Upper lobe of left lung (tissue), 6 donors: ENCODE measurements around the gene SNX10. TPM values are rescaled to one million over a fixed set of nuclear protein-coding genes. Genes with fewer than 3 reads are reported as not detected.

Experiments used
- ATAC-seq, 2 donors: fragments of 200-7000 bp; cut with Tn5 transposase; one replicate each; pipeline ENCODE4 v1.9.1; 2022; ENCODE audit warnings: mild to moderate bottlenecking in 2 of 2, moderate library complexity in 2 of 2; ENCODE audit not compliant: low FRiP score in 2 of 2
- DNase-seq, 2 donors: peaks; one replicate each; pipeline ENCODE4 v3.0.0-alpha.2; 2019 to 2020
- H3K27ac ChIP-seq, 4 donors: fragments of 200-600 bp; sonication (generic); one replicate each; pipeline ENCODE4 v1.5.1; 2016 to 2019
- H3K27me3 ChIP-seq, 4 donors: fragments of 200-600 bp; sonication (generic); one replicate each; pipeline ENCODE4 v1.5.1; 2017 to 2019
- H3K36me3 ChIP-seq, 4 donors: fragments of 200-600 bp; sonication (generic); one replicate each; pipeline ENCODE4 v1.5.1; 2016 to 2019
- H3K4me1 ChIP-seq, 4 donors: fragments of 200-600 bp; sonication (generic); one replicate each; pipeline ENCODE4 v1.5.1; 2018 to 2019
- H3K4me3 ChIP-seq, 4 donors: fragments of 200-600 bp; sonication (generic); one replicate each; pipeline ENCODE4 v1.5.1; 2017 to 2019; ENCODE audit warnings: mild to moderate bottlenecking in 2 of 4, moderate library complexity in 1 of 4
- H3K9me3 ChIP-seq, 4 donors: fragments of 200-600 bp; sonication (generic); one replicate each; pipeline ENCODE4 v1.5.1; 2018 to 2019
- EP300 ChIP-seq, 4 donors: sonication (generic); formaldehyde crosslinking; IDR thresholded peaks; one replicate each; pipeline ENCODE4 v1.5.1; 2017; ENCODE audit warnings: antibody characterized with exemption in 4 of 4, control low read depth in 2 of 4
- POLR2A ChIP-seq, 4 donors: fragments of 450-650 bp; IDR thresholded peaks; one replicate each; pipeline ENCODE4 v1.5.1; 2016 to 2017; ENCODE audit warnings: antibody characterized with exemption in 4 of 4, mild to moderate bottlenecking in 2 of 4
- POLR2AphosphoS5 ChIP-seq, 2 donors: sonication (generic); formaldehyde crosslinking; IDR thresholded peaks; one replicate each; pipeline ENCODE4 v1.5.1; 2017; ENCODE audit warnings: antibody characterized with exemption in 2 of 2
- WGBS, 2 donors: methylation state at CpG; one replicate each; pipeline ENCODE4 v1.1.5; 2017 to 2018; 5-methylcytosine and 5-hydroxymethylcytosine counted together
- total RNA-seq, 6 donors: library from RNA; depleted of rRNA in 4 of 6; stranded (reverse); fragments of >200 nt in 4 of 6; gene quantifications; one replicate each; pipeline versions ENCODE4 v1.1.0 to v1.2.1, GENCODE V29; 2016 to 2021
- TF ChIP-seq, protein P1 (sequence below), 6 experiments: fragments of 450-650 bp in 4 of 6; fragments of 200-600 bp in 2 of 6; sonication (generic) in 2 of 6; IDR thresholded peaks; one replicate each; pipeline ENCODE4 v1.5.1; 2016 to 2019; ENCODE audit warnings: antibody characterized with exemption in 6 of 6
- donor health status: DM: no; HTN: no; CAD: no; lungs with moderate emphysema.
- donor health status: DM: no; HTN: yes; CAD: no; lungs with severe emphysema.

The SNX10 gene
- total RNA-seq, 6 donors from 2014 or later = 24.1 to 78.6 (median 36.4) TPM

DNA sequence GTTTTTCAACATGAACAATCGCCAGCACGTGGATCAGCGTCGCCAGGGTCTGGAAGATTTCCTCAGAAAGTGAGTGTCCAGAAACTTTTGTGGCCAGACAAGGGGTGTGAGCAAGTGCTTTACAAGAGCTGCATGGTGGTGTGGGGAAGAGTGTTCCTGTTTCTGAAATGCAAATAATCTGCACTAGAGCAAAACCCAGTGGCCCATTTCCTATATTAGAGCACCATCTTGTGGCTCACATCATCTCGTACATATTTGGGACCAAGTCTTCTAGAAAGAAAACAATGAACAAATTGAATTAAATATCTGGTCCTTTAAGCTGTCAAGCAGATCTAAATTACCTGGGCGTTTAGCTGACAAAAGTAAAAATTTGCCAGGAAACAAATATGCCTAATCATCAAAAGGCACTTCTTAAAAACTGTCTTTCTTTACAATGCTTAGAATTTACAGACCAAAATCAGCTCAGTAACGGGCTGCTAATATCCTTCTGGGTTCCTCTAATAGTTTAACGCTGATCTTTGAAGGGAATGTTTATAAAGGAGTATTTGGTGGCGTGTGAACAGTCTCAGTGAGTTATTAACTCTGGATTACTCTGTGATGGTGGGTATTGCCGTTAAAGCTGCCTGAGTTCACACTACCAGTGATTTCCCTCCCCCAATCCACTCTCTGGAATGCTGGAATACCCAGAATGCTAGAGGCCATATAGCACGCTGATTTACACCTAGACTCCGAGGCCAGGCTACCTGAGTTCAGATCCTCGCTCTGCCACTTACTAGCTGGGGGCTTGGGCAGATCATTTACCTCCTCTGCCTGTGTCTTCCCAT is 73.6 kb downstream of the SNX10 start:
- no peaks in the 10 kb centered on the region for H3K36me3 ChIP-seq
- WGBS, 2 donors = 37 to 42% methylated on average over 13 of the region's 13 CpGs
- TF ChIP-seq, protein P1, sequence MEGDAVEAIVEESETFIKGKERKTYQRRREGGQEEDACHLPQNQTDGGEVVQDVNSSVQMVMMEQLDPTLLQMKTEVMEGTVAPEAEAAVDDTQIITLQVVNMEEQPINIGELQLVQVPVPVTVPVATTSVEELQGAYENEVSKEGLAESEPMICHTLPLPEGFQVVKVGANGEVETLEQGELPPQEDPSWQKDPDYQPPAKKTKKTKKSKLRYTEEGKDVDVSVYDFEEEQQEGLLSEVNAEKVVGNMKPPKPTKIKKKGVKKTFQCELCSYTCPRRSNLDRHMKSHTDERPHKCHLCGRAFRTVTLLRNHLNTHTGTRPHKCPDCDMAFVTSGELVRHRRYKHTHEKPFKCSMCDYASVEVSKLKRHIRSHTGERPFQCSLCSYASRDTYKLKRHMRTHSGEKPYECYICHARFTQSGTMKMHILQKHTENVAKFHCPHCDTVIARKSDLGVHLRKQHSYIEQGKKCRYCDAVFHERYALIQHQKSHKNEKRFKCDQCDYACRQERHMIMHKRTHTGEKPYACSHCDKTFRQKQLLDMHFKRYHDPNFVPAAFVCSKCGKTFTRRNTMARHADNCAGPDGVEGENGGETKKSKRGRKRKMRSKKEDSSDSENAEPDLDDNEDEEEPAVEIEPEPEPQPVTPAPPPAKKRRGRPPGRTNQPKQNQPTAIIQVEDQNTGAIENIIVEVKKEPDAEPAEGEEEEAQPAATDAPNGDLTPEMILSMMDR (IDR thresholded peaks at IDR 0.05) = peak; percentile 52 to 88 (median 74)
- TF ChIP-seq POLR2AphosphoS5 (IDR thresholded peaks at IDR 0.05) (no peak), EP300 (IDR thresholded peaks at IDR 0.05) (no peak), POLR2A (IDR thresholded peaks at IDR 0.05) (peak in 1 of 4 donors; percentile 15)
- ATAC-seq = peak; percentile 87 to 90
- H3K9me3 ChIP-seq = no peaks in the 10 kb centered on the region
- no peaks in the 10 kb centered on the region for H3K27me3 ChIP-seq
- peaks cover 4 to 29% (median 8%) of the 10 kb centered on the region in 4 donors for H3K4me1 ChIP-seq
- peak overlapping the region in 2 of 4 donors; percentile 28 to 61 for H3K27ac ChIP-seq
- H3K4me3 ChIP-seq = no peak overlapping the region
- DNase-seq = peak in 1 of 2 donors; percentile 62

DNA sequence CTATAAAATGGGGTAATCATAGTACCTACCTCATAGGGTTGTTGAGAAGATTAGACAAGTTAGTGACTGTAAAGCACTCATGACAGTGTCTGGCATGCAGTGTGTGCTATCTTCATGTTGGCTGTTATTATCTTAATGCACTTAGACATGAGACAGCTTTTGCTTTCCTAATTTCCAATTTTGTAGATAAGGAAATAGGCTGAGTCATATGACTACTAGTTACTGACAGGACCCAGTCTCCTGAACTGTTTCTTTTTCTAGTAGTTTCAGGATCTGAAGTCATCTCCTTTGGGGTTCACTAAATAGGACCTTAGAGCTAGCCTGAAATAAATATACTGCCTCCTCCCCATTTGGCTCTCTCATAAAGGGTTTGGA is 74.2 kb downstream of the SNX10 start:
- no peak overlapping the region for H3K4me3 ChIP-seq
- TF ChIP-seq EP300 (IDR thresholded peaks at IDR 0.05) (no peak), POLR2A (IDR thresholded peaks at IDR 0.05) (no peak), POLR2AphosphoS5 (IDR thresholded peaks at IDR 0.05) (no peak)
- TF ChIP-seq, protein P1 (IDR thresholded peaks at IDR 0.05) = no peak
- no peak for ATAC-seq
- H3K9me3 ChIP-seq = no peaks in the 10 kb centered on the region
- DNase-seq = no peak
- H3K27me3 ChIP-seq = no peaks in the 10 kb centered on the region
- no peaks in the 10 kb centered on the region for H3K36me3 ChIP-seq
- H3K27ac ChIP-seq = peak overlapping the region in 2 of 4 donors; percentile 28 to 61
- peaks cover 4 to 29% (median 10%) of the 10 kb centered on the region in 4 donors for H3K4me1 ChIP-seq

DNA sequence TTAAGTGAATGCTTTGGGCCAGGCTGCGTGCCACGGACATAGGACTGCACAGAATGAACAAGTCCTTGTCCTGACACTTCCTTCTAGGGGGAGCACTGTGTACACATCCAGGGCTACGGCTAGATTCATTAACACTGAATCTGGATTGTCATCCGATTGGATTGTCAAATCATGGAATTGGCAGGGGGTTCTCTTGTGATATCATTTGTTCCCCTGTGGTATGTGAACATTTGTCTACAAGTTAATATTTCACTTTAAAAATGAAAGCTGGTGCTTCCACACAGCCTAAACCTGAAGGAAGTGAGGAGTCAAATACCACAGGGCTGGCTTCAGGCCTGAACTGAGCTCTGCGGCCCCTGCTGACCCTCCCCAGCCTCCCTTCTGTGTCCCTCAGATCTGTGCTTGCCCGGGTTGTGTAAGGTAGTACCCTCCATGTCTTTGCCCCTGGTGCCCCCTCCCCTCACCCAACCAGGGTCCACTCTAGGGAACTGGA is 75.6 kb downstream of the SNX10 start:
- ATAC-seq = no peak
- Histone ChIP-seq H3K9me3 (no peaks in the 10 kb centered on the region), H3K36me3 (no peaks in the 10 kb centered on the region), H3K27me3 (no peaks in the 10 kb centered on the region), H3K4me1 (peaks cover 4 to 29% (median 10%) of the 10 kb centered on the region in 4 donors), H3K4me3 (no peak overlapping the region), H3K27ac (peak overlapping the region in 2 of 4 donors; percentile 32 to 61)
- DNase-seq = no peak
- TF ChIP-seq POLR2A (IDR thresholded peaks at IDR 0.05) (no peak), POLR2AphosphoS5 (IDR thresholded peaks at IDR 0.05) (no peak), EP300 (IDR thresholded peaks at IDR 0.05) (no peak)
- TF ChIP-seq, protein P1 (IDR thresholded peaks at IDR 0.05) = no peak
- 61 to 72% methylated on average over 6 of the region's 6 CpGs for WGBS, 2 donors

DNA sequence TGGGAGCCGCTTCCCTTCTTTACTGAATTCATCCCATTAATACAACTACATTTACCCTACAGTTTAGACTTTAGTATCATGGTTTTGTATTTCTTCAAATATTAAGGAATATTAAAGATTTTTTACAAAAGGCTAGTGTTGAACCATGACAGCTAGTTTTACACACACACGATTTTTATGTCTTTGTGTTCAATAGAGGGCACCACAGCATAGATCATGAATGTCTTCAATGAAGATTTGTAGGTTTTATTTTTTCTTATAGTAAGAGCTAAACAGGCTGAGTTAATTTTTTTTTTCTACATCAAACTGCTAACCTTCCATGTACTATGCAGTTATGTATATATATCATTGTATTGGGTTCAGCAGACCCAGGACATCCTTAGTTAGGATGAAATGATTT is 76.9 kb downstream of the SNX10 start:
- H3K27ac ChIP-seq = no peak overlapping the region
- WGBS, 2 donors = 61 to 84% methylated on average over 2 of the region's 2 CpGs
- peaks cover 4 to 29% (median 10%) of the 10 kb centered on the region in 4 donors for H3K4me1 ChIP-seq
- H3K4me3 ChIP-seq = no peak overlapping the region
- no peaks in the 10 kb centered on the region for H3K36me3 ChIP-seq
- no peaks in the 10 kb centered on the region for H3K9me3 ChIP-seq
- no peak for ATAC-seq
- no peaks in the 10 kb centered on the region for H3K27me3 ChIP-seq
- no peak for DNase-seq
- TF ChIP-seq POLR2A (IDR thresholded peaks at IDR 0.05) (no peak), POLR2AphosphoS5 (IDR thresholded peaks at IDR 0.05) (no peak), EP300 (IDR thresholded peaks at IDR 0.05) (no peak)
- TF ChIP-seq, protein P1 (IDR thresholded peaks at IDR 0.05) = no peak
